ENCODE data around the gene TEKT5. TPM values are rescaled to one million over a fixed set of nuclear protein-coding genes. Genes with fewer than 3 reads are reported as not detected.

The TEKT5 gene
- total RNA-seq, 6 experiments from 2014 or later = not detected

DNA sequence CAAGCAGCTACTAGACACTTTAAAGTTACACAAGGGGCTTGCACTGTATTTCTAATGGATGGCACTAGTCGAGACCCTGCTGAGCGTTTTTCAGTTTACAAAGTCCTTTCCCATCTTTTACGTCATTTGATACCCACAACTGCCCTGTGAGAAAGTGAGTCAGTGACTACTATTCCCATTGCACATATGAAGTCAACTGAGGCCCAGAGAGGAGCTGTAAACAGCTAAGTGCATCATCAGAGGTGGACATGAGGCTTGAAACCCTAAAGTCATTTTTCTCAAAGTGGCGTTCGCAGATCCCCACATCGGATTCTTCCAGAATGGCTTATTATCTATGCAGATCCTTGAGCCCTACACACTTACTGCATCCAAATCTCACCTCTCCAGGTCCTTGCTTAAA lies 50.6 kb downstream of the TEKT5 start:
- no peak for TF ChIP-seq CTCF (IDR thresholded peaks at IDR 0.05)
- Mint-ChIP-seq H3K36me3 (ENCODE audit: low read depth) (no peaks in the 10 kb centered on the region), H3K9me3 (no peaks in the 10 kb centered on the region), H3K4me3 (no peak overlapping the region), H3K4me1 (ENCODE audit: low read depth) (no peaks in the 10 kb centered on the region), H3K27me3 (ENCODE audit: insufficient read depth) (peaks cover 7% of the 10 kb centered on the region), H3K27ac (no peak overlapping the region)
- DNase-seq = no peak

GRCh38 chr16:10642964-10643363 lies 51.8 kb downstream of the TEKT5 start:
- Mint-ChIP-seq H3K4me1 (ENCODE audit: low read depth) (no peaks in the 10 kb centered on the region), H3K9me3 (no peaks in the 10 kb centered on the region), H3K27ac (no peak overlapping the region), H3K36me3 (ENCODE audit: low read depth) (no peaks in the 10 kb centered on the region), H3K4me3 (no peak overlapping the region), H3K27me3 (ENCODE audit: insufficient read depth) (peaks cover 7% of the 10 kb centered on the region)
- DNase-seq = no peak
- no peak for TF ChIP-seq CTCF (IDR thresholded peaks at IDR 0.05)

- H3K4me3 Mint-ChIP-seq = no peak overlapping the region
- H3K27ac Mint-ChIP-seq = no peak overlapping the region
- H3K4me1 Mint-ChIP-seq (ENCODE audit: low read depth) = no peaks in the 10 kb centered on the region
- no peaks in the 10 kb centered on the region for H3K36me3 Mint-ChIP-seq (ENCODE audit: low read depth)
- H3K9me3 Mint-ChIP-seq = no peaks in the 10 kb centered on the region
- peaks cover 7% of the 10 kb centered on the region for H3K27me3 Mint-ChIP-seq (ENCODE audit: insufficient read depth)
- TF ChIP-seq CTCF (IDR thresholded peaks at IDR 0.05) = no peak
- DNase-seq = no peak
Measured at GRCh38 chr16:10641953-10642949, 52.5 kb downstream of the TEKT5 start.

DNA sequence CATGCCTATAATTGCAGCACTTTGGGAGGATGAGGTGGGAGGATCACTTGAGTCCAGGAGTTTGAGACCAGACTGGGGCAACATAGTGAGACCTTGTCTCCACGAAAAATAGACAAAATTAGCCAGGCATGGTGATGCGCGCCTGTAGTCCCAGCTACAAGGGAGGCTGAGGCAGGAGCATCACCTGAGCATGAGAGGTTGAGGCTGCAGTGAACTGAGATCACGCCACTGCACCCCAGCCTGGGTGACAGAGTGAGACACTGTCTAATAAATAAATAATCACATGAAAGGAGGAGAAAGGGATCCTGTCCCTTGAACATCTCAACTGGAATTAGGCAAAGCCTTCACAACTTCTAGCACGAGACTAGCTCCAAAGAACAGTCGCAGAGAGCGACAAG lies 53.2 kb downstream of the TEKT5 start:
- no peaks in the 10 kb centered on the region for H3K36me3 Mint-ChIP-seq (ENCODE audit: low read depth)
- no peak overlapping the region for H3K27ac Mint-ChIP-seq
- H3K27me3 Mint-ChIP-seq (ENCODE audit: insufficient read depth) = peaks cover 4% of the 10 kb centered on the region
- no peak for DNase-seq
- no peaks in the 10 kb centered on the region for H3K9me3 Mint-ChIP-seq
- TF ChIP-seq CTCF (IDR thresholded peaks at IDR 0.05) = no peak
- no peaks in the 10 kb centered on the region for H3K4me1 Mint-ChIP-seq (ENCODE audit: low read depth)
- H3K4me3 Mint-ChIP-seq = no peak overlapping the region

GRCh38 chr16:10640934-10641333 lies 53.8 kb downstream of the TEKT5 start:
- no peak overlapping the region for H3K4me3 Mint-ChIP-seq
- H3K4me1 Mint-ChIP-seq (ENCODE audit: low read depth) = no peaks in the 10 kb centered on the region
- H3K27me3 Mint-ChIP-seq (ENCODE audit: insufficient read depth) = peaks cover 4% of the 10 kb centered on the region
- no peaks in the 10 kb centered on the region for H3K36me3 Mint-ChIP-seq (ENCODE audit: low read depth)
- no peak for DNase-seq
- H3K27ac Mint-ChIP-seq = no peak overlapping the region
- TF ChIP-seq CTCF (IDR thresholded peaks at IDR 0.05) = no peak
- H3K9me3 Mint-ChIP-seq = no peaks in the 10 kb centered on the region

Measured in HFFc6 (cell line).